Measurements from ENCODE around the gene SPEN. TPM values are rescaled to one million over a fixed set of nuclear protein-coding genes. Genes with fewer than 3 reads are reported as not detected.

The SPEN gene
- total and polyA plus RNA-seq, 9 of the 15 experiments (the other 6 are each of a cell fraction or from before 2014, with no cell fraction given): 5.7 to 87.5 (median 27.2) TPM

GRCh38 chr1:15950763-15951295 is 103.3 kb downstream of the SPEN start:
- H3K9ac ChIP-seq (ENCODE audit: insufficient read depth in 1 of 2, low read depth in 2 of 2, low read length in 2 of 2): peak overlapping the region; percentile 81 to 82
- DNase-seq (ENCODE audit: extremely low read depth in 1 of 4, low spot score in 3 of 4) (peak in 3 of 4 experiments; percentile 60 to 61 (median 61)), ATAC-seq (no peak), FAIRE-seq (no peak)
- peaks cover 60 to 63% of the 10 kb centered on the region in 2 experiments for H3K4me1 ChIP-seq (replicated peaks in 1 of 2; ENCODE audit: control insufficient read depth in 2 of 2, insufficient read depth in 2 of 2, low read length in 2 of 2)
- POLR2A ChIA-PET: interaction anchor here (0.6 to 3.3 kb wide), 9 partner anchors 9 to 688 kb away, joined by 3 to 20 read pairs (median 5); no protein-coding TSS in a partner anchor
- peak overlapping the region; percentile 0; the same call in 1 of the 2 replicates for H3K4me3 ChIP-seq
- no TSS peak for BruUV-seq (replicated peaks)
- WGBS (ENCODE audit: insufficient coverage, low coverage, missing lambda C conversion rate): 32% methylated on average over 8 of the region's 10 CpGs
- H4K20me1 ChIP-seq (replicated peaks; ENCODE audit: control insufficient read depth, insufficient read depth, low read length): peaks cover 4% of the 10 kb centered on the region; the same call in 1 of the 2 replicates
- H3K27me3 ChIP-seq (ENCODE audit: control insufficient read depth in 2 of 2, insufficient read depth in 2 of 2, low read length in 2 of 2): no peaks in the 10 kb centered on the region
- in situ Hi-C loops (cut with MboI) (no loop called here), intact Hi-C loops (cut with micrococcal nuclease) (loop anchor here (1.0 to 5.0 kb wide), 3 partner anchors 41 to 159 kb away; no protein-coding TSS in a partner anchor)
- H3K9me1 ChIP-seq (ENCODE audit: control insufficient read depth, insufficient read depth, low read length): peaks cover 8% of the 10 kb centered on the region
- peak overlapping the region; percentile 97 for H3K27ac ChIP-seq (ENCODE audit: extremely low read depth, low read depth, low read length)
- H3K79me2 ChIP-seq (ENCODE audit: control insufficient read depth, insufficient read depth, low read length): peaks cover 81% of the 10 kb centered on the region
- peak overlapping the region; percentile 73 for H3K4me2 ChIP-seq (ENCODE audit: insufficient read depth, low read length)
- CTCF ChIA-PET (ENCODE audit: low intra/inter-chr PET ratio): interaction anchor here (1.0 kb wide), 1 partner anchor 159 kb away, joined by 3 read pairs; no protein-coding TSS in a partner anchor
- no peak overlapping the region for H2AFZ ChIP-seq (ENCODE audit: low read depth, low read length)
- no peaks in the 10 kb centered on the region for H3K9me3 ChIP-seq (replicated peaks; ENCODE audit: control insufficient read depth, insufficient read depth, low read depth, low read length)
- peaks cover 47% of the 10 kb centered on the region; the same call in 2 of the 3 replicates for H3K36me3 ChIP-seq (ENCODE audit: control insufficient read depth, insufficient read depth, low read length)
- TF ChIP-seq GATAD2A (IDR thresholded peaks at IDR 0.05) (peak; percentile 75), ZNF764 (CRISPR knock-in tag; IDR thresholded peaks at IDR 0.05; ENCODE audit: low read depth) (no peak), ZNF197 (CRISPR knock-in tag; IDR thresholded peaks at IDR 0.05; ENCODE audit: low read depth) (no peak), NFATC3 (IDR thresholded peaks at IDR 0.05) (peak; percentile 82), ZFP36 (IDR thresholded peaks at IDR 0.05; ENCODE audit: low read depth, low read length, partially characterized antibody) (peak; percentile 9), BRCA1 (IDR thresholded peaks at IDR 0.05) (no peak), BRCA1 (CRISPR knock-in tag; IDR thresholded peaks at IDR 0.05) (0 out of 2 replicates have a peak, but pooled peaks have one; percentile 86), ARID1B (IDR thresholded peaks at IDR 0.05) (0 out of 2 replicates have a peak, but pooled peaks have one; percentile 21), VEZF1 (CRISPR knock-in tag; IDR thresholded peaks at IDR 0.05) (peak; percentile 74; the same call in 1 of the 2 replicates), ZNF592 (IDR thresholded peaks at IDR 0.05) (peak; percentile 73), MNT (conservative IDR thresholded peaks at IDR 0.05) (no peak; a peak in 1 of 4 replicates), TFAP4 (CRISPR knock-in tag; IDR thresholded peaks at IDR 0.05; ENCODE audit: borderline replicate concordance) (peak; percentile 83; the same call in 1 of the 2 replicates)

Measured in K562 (cell line).